ENCODE results near the gene USP16. TPM values are rescaled to one million over a fixed set of nuclear protein-coding genes. Genes with fewer than 3 reads are reported as not detected.

The USP16 gene
- total RNA-seq (2014; rRNA removed; shearing (Covaris generic)): 25.3 and 28.3 TPM in 2 replicates

DNA sequence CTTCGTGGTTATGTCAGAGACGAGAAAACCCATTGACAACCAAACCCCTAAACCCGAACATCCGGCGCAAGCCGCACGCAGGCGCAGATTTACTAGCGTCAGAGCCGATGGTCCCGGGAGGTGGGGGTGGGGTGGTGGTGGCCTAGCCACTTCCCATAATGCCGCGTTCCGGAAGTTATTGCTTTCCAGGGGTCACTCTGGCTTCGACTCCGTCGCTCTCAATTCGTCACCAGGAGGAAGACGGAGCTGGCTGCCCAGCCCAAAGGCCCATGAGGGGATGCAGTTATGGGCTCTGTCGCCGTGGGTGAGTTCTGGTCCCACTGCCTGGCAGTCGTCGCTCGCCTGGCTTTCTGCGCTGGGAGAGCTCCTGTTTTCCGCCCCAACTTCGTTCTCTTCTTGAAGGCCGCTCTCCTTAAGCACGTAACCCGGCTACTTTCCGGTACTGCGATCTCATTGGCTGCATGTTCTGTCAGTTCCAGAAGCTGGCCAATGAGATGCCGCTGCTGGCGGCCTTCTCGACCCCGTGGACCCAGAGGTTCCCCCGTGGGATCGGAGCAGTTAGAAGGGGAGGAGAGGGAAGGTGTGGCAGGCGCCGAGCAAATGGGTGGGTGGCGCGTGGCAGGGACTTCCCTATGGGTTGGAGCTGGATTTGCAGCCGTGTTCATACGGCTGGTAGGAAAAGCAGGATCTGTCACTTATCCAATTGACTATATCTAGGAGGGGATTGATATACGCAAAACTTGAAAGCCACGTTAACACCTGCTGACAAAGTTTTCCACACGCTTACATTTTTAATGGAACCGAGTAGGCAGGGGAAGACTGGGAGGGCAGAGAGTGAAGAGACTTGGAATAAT is at the start of gene USP16:
USP16 (plus strand) TSS at position 195 of the 854 bp plus-strand sequence. CDS start 3,246 bp downstream, outside the sequence.

DNA sequence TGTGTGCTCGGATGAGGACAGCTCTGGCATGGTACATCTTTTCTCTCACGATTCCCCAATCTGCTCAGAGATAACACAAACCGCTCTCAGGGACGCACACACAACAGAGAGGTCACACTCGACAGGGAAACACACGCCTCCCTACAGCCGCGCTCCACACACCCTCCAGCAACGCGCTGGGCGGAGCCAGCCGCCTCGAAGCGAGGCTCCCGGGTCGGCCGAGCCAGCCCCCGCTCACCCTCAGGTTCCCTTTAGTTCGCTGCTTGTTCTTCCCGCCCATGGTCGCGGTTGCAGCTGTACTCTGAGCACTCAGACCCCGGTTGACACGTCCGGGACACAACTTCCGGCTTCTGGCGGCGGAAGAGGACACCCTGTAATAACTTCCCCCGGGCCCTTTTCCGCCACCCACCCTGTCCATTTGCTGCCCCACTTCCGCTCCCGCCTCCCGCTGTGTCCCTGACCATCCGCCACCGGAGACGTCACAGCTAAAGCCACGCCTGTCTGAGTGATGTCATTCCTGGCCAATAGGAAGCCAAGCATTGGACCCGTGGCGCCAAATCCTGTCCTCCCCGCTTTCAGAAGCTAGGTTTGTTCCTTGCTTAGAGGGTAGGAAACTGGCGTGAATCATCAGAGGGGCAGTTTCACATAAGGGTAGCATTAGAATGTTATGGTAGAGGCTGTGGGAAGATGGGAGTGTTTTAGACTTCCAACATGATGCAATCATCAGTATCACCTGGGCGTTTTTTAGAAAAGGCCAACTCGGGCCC is 31.8 kb upstream of the USP16 start, which contains the start of gene LTN1:
LTN1 (minus strand) TSS at position 352 of the 767 bp plus-strand sequence; CDS start at position 280, 72 bp downstream.

DNA sequence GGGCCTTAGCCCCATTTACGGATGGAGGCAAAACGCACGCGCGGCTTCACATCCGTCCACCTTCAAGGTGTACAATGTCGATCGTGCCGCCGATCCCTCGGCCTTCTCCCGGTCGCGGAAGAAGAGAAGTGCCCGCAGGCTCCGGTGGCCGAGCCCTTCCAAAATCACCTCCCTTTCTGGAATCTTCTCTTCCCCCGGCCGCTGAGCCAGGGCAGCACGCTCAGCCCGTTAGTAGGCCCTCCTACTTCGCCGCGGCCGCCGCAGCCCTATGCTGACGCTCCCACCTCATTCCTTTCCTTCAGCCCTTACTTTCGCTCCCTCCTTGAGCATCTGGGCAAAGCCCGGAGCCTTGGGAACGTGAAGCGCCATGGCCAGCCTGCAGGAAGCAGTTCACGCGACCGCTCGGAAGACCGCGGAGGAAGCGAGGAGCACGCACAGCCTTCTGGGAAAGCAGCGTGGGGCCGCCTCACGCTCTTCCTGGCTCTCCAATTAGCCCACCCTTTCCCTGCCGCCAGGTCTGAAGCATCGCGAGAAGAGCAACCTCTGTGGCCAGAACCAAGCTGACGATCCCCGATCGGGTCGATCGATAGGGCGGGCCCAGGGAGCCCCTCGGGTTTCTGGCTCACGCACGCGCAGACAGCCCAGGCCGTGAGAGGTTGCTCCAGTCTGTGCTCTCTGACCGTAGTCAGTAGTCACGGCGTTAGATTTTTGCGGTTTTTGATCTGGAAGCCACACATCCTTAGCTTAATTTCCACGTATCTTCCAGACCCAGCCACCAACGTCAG is 48.9 kb downstream of the USP16 start, which contains the start of gene CCT8:
CCT8 (minus strand) TSS at position 427 of the 785 bp plus-strand sequence; CDS start at position 369, 58 bp downstream.

Other genes with a start within 250 kb of the USP16 start
- gene LTN1, start 31.8 kb upstream of the USP16 start, total RNA-seq (2014; rRNA removed; shearing (Covaris generic)): 11.3 and 12.5 TPM in 2 replicates
- 11.0 and 11.3 TPM in 2 replicates for gene RWDD2B, start 5.3 kb upstream of the USP16 start, total RNA-seq (2014; rRNA removed; shearing (Covaris generic))
- 179 and 191 TPM in 2 replicates for gene CCT8, start 49.0 kb downstream of the USP16 start, total RNA-seq (2014; rRNA removed; shearing (Covaris generic))
- 0.93 TPM in 1 of 2 replicates, not detected in the other for gene MAP3K7CL, start 106.0 kb downstream of the USP16 start, total RNA-seq (2014; rRNA removed; shearing (Covaris generic))